PFSK-1 (cell line): ENCODE measurements around the gene FIGLA.

ENCODE experiments used
- POLR2AphosphoS5 ChIP-seq: IDR thresholded peaks from 2 replicates; pipeline ENCODE4 v1.6.1; 2012; ENCODE audit warnings: low read depth, mild to moderate bottlenecking, control low read depth, low read length, moderate library complexity
- TF ChIP-seq, protein P1 (sequence below), 2 experiments: IDR thresholded peaks; 2 replicates each; pipeline versions ENCODE4 v1.6.1 to v1.8.0; 2011 to 2012; ENCODE audit warnings: low read depth in 2 of 2, low read length in 2 of 2, control low read depth in 1 of 2, inconsistent platforms in 1 of 2, mild to moderate bottlenecking in 1 of 2, moderate library complexity in 1 of 2; ENCODE audit not compliant: insufficient read depth in 1 of 2

DNA sequence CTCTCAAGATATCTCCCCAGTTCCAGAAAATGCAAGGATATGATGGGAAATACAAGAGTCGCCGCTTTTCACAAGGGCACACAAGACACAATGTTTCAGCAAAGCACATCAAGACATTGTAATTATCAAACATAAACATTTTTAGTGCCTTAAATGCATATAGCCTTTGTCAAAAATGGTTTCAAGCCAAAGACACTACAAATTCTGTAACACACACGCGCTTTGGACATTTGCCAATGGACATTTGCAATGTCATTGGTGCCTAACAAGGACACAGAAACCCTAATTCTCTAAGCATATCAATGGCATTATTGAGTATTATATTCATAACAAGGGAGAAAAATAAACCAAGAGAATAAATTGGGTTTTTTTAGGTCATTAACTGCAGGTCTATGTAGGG lies 38.6 kb downstream of the FIGLA start:
- TF ChIP-seq, protein P1, sequence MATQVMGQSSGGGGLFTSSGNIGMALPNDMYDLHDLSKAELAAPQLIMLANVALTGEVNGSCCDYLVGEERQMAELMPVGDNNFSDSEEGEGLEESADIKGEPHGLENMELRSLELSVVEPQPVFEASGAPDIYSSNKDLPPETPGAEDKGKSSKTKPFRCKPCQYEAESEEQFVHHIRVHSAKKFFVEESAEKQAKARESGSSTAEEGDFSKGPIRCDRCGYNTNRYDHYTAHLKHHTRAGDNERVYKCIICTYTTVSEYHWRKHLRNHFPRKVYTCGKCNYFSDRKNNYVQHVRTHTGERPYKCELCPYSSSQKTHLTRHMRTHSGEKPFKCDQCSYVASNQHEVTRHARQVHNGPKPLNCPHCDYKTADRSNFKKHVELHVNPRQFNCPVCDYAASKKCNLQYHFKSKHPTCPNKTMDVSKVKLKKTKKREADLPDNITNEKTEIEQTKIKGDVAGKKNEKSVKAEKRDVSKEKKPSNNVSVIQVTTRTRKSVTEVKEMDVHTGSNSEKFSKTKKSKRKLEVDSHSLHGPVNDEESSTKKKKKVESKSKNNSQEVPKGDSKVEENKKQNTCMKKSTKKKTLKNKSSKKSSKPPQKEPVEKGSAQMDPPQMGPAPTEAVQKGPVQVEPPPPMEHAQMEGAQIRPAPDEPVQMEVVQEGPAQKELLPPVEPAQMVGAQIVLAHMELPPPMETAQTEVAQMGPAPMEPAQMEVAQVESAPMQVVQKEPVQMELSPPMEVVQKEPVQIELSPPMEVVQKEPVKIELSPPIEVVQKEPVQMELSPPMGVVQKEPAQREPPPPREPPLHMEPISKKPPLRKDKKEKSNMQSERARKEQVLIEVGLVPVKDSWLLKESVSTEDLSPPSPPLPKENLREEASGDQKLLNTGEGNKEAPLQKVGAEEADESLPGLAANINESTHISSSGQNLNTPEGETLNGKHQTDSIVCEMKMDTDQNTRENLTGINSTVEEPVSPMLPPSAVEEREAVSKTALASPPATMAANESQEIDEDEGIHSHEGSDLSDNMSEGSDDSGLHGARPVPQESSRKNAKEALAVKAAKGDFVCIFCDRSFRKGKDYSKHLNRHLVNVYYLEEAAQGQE (IDR thresholded peaks at IDR 0.05; ENCODE audit: insufficient read depth in 1 of 2, low read depth in 2 of 2, low read length in 2 of 2) = no peak
- no peak for TF ChIP-seq POLR2AphosphoS5
